PC-3 (cell line): ENCODE results near the gene EPN2. TPM values are rescaled to one million over a fixed set of nuclear protein-coding genes. Genes with fewer than 3 reads are reported as not detected.
A peak's percentile ranks its signal among the peaks of the same experiment; 100 is the strongest.

Experiments
- ATAC-seq: fragments of 200-7000 bp; cut with Tn5 transposase; 2 replicates; pipeline ENCODE4 v1.9.1; 2020; ENCODE audit warnings: mild to moderate bottlenecking, moderate library complexity
- BruUV-seq: library from RNA; stranded (reverse); fragments of 400-500 nt; replicated peaks from 2 replicates; lab custom pipeline; 2021; lab: Mats Ljungman, UMichigan
- CTCF ChIA-PET: fragments of 300-600 bp; sonication (Branson Sonifier 250); formaldehyde crosslinking; loops from one replicate; lab custom pipeline; 2022; ENCODE audit warnings: antibody characterized with exemption; lab: Charles Lee
- POLR2A ChIA-PET: fragments of 300-600 bp; sonication (Branson Sonifier 250); formaldehyde crosslinking; loops from one replicate; lab custom pipeline; 2022; ENCODE audit warnings: antibody characterized with exemption; ENCODE audit not compliant: unreplicated experiment; lab: Charles Lee
- DNase-seq: peaks from one replicate; pipeline ENCODE4 v3.0.0-alpha.2; 2015
- H2AFZ ChIP-seq: fragments of 300-600 bp; sonication (generic); 2 replicates; pipeline ENCODE4 v1.6.0; 2016; ENCODE audit warnings: antibody characterized with exemption, low read length
- H3F3A ChIP-seq: fragments of 300-600 bp; sonication (generic); one replicate; pipeline ENCODE4 v1.6.0; 2017; ENCODE audit warnings: antibody characterized with exemption, low read length, control low read depth, mild to moderate bottlenecking; ENCODE audit not compliant: unreplicated experiment
- H3K27ac ChIP-seq: fragments of 300-600 bp; sonication (generic); 2 replicates; pipeline ENCODE4 v1.5.1; 2016; ENCODE audit warnings: mild to moderate bottlenecking, low read length
- H3K27me3 ChIP-seq: fragments of 300-600 bp; sonication (generic); 2 replicates; pipeline ENCODE4 v1.6.1; 2016; ENCODE audit warnings: low read length, mixed read lengths
- H3K36me3 ChIP-seq: fragments of 300-600 bp; sonication (generic); 2 replicates; pipeline ENCODE4 v1.6.1; 2016; ENCODE audit warnings: low read depth, mixed run types, low read length, mixed read lengths
- H3K4me1 ChIP-seq: fragments of 300-600 bp; sonication (generic); 2 replicates; pipeline ENCODE4 v1.5.1; 2016; ENCODE audit warnings: low read length; ENCODE audit not compliant: insufficient read depth
- H3K4me2 ChIP-seq: fragments of 300-600 bp; sonication (generic); 2 replicates; pipeline ENCODE4 v1.6.0; 2016; ENCODE audit warnings: low read length
- H3K4me3 ChIP-seq: fragments of 300-600 bp; sonication (generic); 2 replicates; pipeline ENCODE4 v1.5.1; 2016; ENCODE audit warnings: mild to moderate bottlenecking, low read length, mixed read lengths
- H3K79me2 ChIP-seq: fragments of 300-600 bp; sonication (generic); 2 replicates; pipeline ENCODE4 v1.6.1; 2017; ENCODE audit warnings: low read length, mixed read lengths
- H3K9ac ChIP-seq: fragments of 300-600 bp; sonication (generic); 2 replicates; pipeline ENCODE4 v1.6.0; 2016; ENCODE audit warnings: mild to moderate bottlenecking, low read length
- H3K9me2 ChIP-seq: fragments of 300-600 bp; sonication (generic); replicated peaks from 2 replicates; pipeline ENCODE4 v1.6.1; 2016; ENCODE audit warnings: mixed run types, low read length, mixed read lengths
- H3K9me3 ChIP-seq: fragments of 300-600 bp; sonication (generic); 2 replicates; pipeline ENCODE4 v1.6.1; 2016; ENCODE audit warnings: low read length, mixed read lengths
- H4K20me1 ChIP-seq: fragments of 300-600 bp; sonication (generic); 2 replicates; pipeline ENCODE4 v1.6.1; 2016; ENCODE audit warnings: low read length, mixed read lengths
- CTCF ChIP-seq: fragments of 300-600 bp; sonication (generic); conservative IDR thresholded peaks from 2 replicates; pipeline ENCODE4 v1.5.1; 2017; ENCODE audit warnings: antibody characterized with exemption, low read depth, mild to moderate bottlenecking, low read length
- EZH2 ChIP-seq: fragments of 300-600 bp; sonication (generic); IDR thresholded peaks from one replicate; pipeline ENCODE4 v1.6.1; 2017; ENCODE audit warnings: antibody characterized with exemption, mild to moderate bottlenecking, low read length; ENCODE audit not compliant: unreplicated experiment
- EZH2phosphoT487 ChIP-seq: fragments of 300-600 bp; sonication (generic); IDR thresholded peaks from 2 replicates; pipeline ENCODE4 v1.6.1; 2018; ENCODE audit warnings: mild to moderate bottlenecking, antibody characterized with exemption, low read length, borderline replicate concordance
- intact Hi-C: fragments of 100-400 bp; cut with micrococcal nuclease; formaldehyde crosslinking; loops from 2 replicates; pipeline ENCODE4 v1.9.0; 2023
- total RNA-seq: library from RNA; depleted of rRNA; stranded (reverse); fragments of >200 nt; gene quantifications from 2 replicates; pipeline ENCODE4 v1.2.3, GENCODE V29; 2014

The EPN2 gene
- total RNA-seq, 1 experiment from 2014 or later: 46.4 TPM

GRCh38 chr17:19376811-19377210 is 139.6 kb downstream of the EPN2 start:
- H3K4me1 ChIP-seq: peaks cover 15% of the 10 kb centered on the region
- ATAC-seq (no peak), DNase-seq (peak; percentile 70)
- H3K27me3 ChIP-seq: no peaks in the 10 kb centered on the region
- peak overlapping the region; percentile 84 for H3K27ac ChIP-seq
- no peaks in the 10 kb centered on the region for H3K9me3 ChIP-seq
- no TSS peak for BruUV-seq
- intact Hi-C loops: loop anchor here (1.0 to 5.0 kb wide), 2 partner anchors 14 to 130 kb away; no protein-coding TSS in a partner anchor
- H3K4me3 ChIP-seq: peak overlapping the region; percentile 78
- TF ChIP-seq EZH2phosphoT487: no peak
- no peak for TF ChIP-seq CTCF
- TF ChIP-seq EZH2: no peak
- H3K79me2 ChIP-seq: peaks cover 38% of the 10 kb centered on the region
- H3K9ac ChIP-seq: peak overlapping the region; percentile 87
- no peaks in the 10 kb centered on the region for H3F3A ChIP-seq
- ChIA-PET CTCF (interaction anchor here (1.9 kb wide), 1 partner anchor 14 kb away, joined by 16 read pairs; the partner anchor contains the start of gene B9D1), POLR2A (interaction anchor here (0.6 to 1.2 kb wide), 2 partner anchors 14 to 392 kb away, joined by 3 to 13 read pairs; partner anchors contain the start of gene B9D1)
- peak overlapping the region; percentile 92 for H3K4me2 ChIP-seq
- H2AFZ ChIP-seq: peak overlapping the region; percentile 88
- H4K20me1 ChIP-seq: no peaks in the 10 kb centered on the region
- peaks cover 18% of the 10 kb centered on the region for H3K36me3 ChIP-seq
- no peaks in the 10 kb centered on the region for H3K9me2 ChIP-seq

GRCh38 chr17:19377602-19378415 is 140.6 kb downstream of the EPN2 start:
- Histone ChIP-seq H3K9ac (peak overlapping the region; percentile 90), H3F3A (no peaks in the 10 kb centered on the region), H3K4me1 (peaks cover 15% of the 10 kb centered on the region), H4K20me1 (no peaks in the 10 kb centered on the region), H3K79me2 (peaks cover 38% of the 10 kb centered on the region), H3K4me3 (peak overlapping the region; percentile 78), H3K27me3 (no peaks in the 10 kb centered on the region), H2AFZ (peak overlapping the region; percentile 88), H3K36me3 (peaks cover 24% of the 10 kb centered on the region), H3K9me3 (no peaks in the 10 kb centered on the region), H3K9me2 (no peaks in the 10 kb centered on the region), H3K4me2 (peak overlapping the region; percentile 97), H3K27ac (peak overlapping the region; percentile 84)
- DNase-seq (peak; percentile 99), ATAC-seq (peak; percentile 92)
- POLR2A ChIA-PET: interaction anchor here (0.6 to 1.2 kb wide), 5 partner anchors 15 to 402 kb away, joined by 3 to 13 read pairs (median 4); partner anchors contain the start of gene B9D1
- intact Hi-C loops: loop anchor here (1.0 to 5.0 kb wide), 3 partner anchors 15 to 129 kb away; no protein-coding TSS in a partner anchor
- CTCF ChIA-PET: interaction anchor here (0.7 to 1.9 kb wide), 4 partner anchors 15 to 632 kb away, joined by 3 to 16 read pairs (median 4); partner anchors contain the start of gene B9D1
- no peak for TF ChIP-seq CTCF
- TF ChIP-seq EZH2phosphoT487: no peak
- TF ChIP-seq EZH2: no peak
- BruUV-seq: no TSS peak
